ENCODE data around the gene HVCN1.

HVCN1 gene

DNA sequence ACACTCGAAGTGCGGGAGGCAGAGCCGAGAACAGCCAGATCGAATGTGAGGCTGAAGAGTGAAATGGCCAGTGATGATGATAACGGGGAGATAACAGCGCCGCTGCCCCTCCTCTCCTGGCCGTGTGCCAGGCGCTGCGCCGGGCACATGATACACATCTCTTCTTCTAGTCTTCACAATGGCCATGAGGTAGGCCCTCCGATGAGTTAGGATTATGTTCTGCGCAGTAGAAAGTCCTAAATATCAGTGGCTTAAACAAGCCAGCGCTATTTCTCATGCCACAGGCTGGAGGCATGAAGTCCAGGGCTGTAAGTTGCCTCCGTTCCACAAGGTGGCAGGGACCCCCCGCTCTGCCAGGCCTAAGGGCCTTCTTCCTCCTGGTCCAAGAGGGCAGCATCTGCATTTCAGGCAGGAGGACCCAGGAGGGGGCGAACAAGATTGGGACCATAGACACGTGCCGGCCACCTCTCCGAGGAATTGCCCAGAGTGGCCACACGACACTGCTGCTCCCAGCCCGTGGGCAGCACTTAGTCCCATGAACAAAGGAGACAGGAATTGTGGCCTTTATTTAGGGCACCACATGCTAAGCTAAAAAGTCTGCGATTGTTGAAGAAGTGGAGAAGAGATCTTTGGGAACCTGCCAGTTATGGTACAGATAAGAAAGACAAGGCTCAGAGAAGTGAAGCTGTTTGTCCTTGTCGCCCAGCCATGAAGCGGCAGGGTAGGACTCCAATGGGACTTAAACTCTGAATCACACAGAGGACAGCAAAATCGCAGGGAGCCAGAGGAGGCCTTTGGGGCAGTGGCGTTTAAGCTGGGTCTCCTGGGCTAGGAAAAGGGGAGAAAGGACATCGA lies 10.9 kb upstream of the HVCN1 start:
- TF ChIP-seq, protein P1, sequence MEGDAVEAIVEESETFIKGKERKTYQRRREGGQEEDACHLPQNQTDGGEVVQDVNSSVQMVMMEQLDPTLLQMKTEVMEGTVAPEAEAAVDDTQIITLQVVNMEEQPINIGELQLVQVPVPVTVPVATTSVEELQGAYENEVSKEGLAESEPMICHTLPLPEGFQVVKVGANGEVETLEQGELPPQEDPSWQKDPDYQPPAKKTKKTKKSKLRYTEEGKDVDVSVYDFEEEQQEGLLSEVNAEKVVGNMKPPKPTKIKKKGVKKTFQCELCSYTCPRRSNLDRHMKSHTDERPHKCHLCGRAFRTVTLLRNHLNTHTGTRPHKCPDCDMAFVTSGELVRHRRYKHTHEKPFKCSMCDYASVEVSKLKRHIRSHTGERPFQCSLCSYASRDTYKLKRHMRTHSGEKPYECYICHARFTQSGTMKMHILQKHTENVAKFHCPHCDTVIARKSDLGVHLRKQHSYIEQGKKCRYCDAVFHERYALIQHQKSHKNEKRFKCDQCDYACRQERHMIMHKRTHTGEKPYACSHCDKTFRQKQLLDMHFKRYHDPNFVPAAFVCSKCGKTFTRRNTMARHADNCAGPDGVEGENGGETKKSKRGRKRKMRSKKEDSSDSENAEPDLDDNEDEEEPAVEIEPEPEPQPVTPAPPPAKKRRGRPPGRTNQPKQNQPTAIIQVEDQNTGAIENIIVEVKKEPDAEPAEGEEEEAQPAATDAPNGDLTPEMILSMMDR (IDR thresholded peaks at IDR 0.05): peak; percentile 15; the same call in 1 of the 2 replicates
- TF ChIP-seq ZFX (IDR thresholded peaks at IDR 0.05; ENCODE audit: borderline replicate concordance): no peak
- H3K27ac ChIP-seq: no peak overlapping the region

DNA sequence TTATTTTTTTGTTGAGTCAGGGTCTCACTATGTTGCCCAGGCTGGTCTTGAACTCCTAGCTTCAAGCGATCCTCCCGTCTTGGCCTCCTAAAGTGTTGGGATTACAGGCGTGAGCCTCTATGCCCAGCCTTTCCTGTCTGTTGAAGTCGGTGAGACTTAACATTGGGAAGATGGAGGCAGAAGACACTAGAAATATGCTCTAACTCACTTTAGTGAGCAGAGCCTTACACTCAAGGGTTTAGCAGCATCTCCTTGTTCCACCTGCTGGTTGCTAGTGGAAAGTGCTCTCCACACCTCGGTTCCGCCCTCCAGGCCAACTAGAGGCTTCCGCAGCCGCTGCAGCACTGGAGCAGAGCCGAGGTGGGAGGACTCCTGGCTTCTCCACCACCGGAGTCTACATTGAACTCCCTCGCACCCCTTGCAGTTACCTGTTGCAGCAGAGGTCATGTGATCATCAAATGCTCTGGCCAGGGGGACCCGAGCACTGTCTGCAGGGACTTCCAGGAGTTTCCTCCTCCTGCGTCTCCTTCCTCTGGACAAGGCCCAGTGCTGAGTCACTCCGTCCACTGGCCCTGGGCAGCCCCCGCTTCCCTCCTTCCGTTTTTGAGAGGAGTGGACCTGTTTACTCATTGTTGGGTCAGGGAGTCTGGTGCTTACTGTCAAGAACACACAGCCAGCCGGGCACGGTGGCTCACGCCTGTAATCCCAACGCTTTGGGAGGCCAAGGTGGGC lies 9.4 kb upstream of the HVCN1 start:
- H3K27ac ChIP-seq: no peak overlapping the region
- TF ChIP-seq, protein P1 (IDR thresholded peaks at IDR 0.05): peak; percentile 87
- TF ChIP-seq ZFX (IDR thresholded peaks at IDR 0.05; ENCODE audit: borderline replicate concordance): no peak

DNA sequence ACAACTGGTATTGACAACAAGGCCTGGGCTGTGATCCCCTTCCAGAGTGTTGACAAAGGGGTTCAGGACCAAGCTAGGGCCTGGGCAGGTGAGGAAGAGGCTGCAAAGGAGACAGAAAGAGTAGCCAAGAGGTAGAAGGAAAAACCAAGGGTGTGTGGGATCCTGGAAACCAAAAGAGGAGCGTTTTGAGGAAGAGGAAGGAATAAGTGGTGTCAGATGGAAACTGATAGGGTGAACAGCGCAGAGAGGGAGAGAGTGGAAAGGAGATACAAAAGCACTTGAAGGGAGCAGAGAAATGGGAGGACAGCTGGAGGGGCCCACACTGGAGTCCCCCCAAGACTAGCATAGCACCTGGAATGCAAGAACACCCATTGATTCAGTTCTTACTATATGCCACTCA lies 8.3 kb upstream of the HVCN1 start:
- no peak for TF ChIP-seq ZFX (IDR thresholded peaks at IDR 0.05; ENCODE audit: borderline replicate concordance)
- TF ChIP-seq, protein P1 (IDR thresholded peaks at IDR 0.05): no peak
- no peak overlapping the region for H3K27ac ChIP-seq

DNA sequence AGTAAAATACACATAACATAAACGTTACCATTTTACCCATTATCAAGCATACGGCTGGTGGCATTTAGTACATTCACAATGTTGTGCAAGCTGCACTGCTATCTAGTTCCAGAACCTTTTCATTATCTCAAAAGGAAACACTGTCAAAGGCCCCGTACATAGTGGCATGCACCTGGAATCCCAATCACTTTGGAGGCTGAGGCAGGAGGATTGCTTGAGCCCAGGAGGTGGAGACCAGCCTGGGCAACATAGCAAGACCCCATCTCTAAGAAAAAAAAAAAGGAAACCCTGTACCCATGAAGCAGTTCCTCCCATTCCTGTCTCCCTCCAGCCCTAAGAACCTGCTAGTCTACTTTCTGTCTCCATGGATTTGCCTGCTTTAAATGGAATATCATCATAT lies 7.4 kb upstream of the HVCN1 start:
- TF ChIP-seq, protein P1 (IDR thresholded peaks at IDR 0.05): no peak
- TF ChIP-seq ZFX (IDR thresholded peaks at IDR 0.05; ENCODE audit: borderline replicate concordance): no peak
- H3K27ac ChIP-seq: no peak overlapping the region

DNA sequence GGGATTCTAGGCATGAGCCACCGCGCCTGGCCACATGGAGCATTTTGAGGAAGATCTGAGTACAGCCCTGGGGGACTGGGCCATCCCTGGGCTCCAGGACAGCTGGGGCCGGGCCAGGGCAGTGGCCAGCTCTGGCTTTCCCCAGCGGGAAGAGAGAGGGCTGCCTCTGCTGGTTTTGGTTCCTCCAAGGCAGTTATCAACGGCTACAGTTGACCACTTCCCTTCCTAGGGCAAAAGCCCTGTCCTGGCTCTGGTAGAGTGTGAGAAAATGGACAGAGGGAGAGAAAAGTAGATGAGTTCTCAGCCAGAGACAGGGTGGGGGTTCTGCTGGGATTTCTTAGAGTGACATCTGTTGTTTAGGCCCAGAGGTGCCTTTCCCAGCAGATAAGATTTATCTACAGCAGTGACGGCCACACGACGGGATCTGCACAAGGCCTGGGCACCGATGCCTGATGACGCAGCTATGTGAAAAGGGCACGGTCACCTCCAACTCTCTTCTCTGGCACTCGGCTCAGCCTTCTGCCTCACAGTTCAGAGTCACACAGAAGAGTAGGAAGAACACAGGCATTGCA lies 5.5 kb upstream of the HVCN1 start:
- TF ChIP-seq, protein P1 (IDR thresholded peaks at IDR 0.05): no peak
- TF ChIP-seq ZFX (IDR thresholded peaks at IDR 0.05; ENCODE audit: borderline replicate concordance): no peak
- no peak overlapping the region for H3K27ac ChIP-seq

DNA sequence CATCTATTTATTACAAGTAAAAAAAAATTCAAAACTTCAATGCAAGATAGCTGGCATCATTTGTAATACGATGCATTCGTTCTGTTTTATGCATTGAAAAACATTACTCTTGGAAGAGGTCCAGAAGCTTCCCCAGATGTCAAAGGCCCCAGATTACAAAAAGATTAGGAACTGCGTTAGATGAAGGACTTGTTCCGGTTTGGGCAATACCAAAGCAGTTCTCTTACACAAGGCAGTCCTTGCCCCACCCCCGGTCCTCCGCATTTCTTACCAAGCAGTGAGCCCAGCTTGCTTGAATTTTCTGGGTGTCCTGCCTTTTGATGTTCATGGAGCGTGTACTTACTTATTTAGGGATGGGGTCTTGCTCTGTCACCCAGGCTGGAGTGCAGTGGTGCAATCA lies 4.8 kb upstream of the HVCN1 start:
- no peak for TF ChIP-seq ZFX (IDR thresholded peaks at IDR 0.05; ENCODE audit: borderline replicate concordance)
- TF ChIP-seq, protein P1 (IDR thresholded peaks at IDR 0.05): no peak
- H3K27ac ChIP-seq: no peak overlapping the region

DNA sequence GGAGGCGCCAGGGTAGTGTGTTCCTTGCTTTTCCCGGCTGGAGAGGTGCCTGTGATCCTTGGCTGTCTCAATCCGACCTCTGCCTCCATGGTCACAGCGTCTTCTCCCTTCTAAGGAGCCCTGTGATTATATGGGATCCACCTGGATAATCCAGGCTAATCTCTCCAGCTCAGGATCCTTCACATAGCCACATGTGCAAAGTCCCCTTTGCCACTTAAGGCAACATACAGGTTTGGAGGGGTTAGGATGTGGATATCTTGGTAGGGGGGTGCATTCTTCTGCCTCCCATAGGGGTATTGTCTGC lies 1.2 kb upstream of the HVCN1 start:
- TF ChIP-seq ZFX (IDR thresholded peaks at IDR 0.05; ENCODE audit: borderline replicate concordance): no peak
- TF ChIP-seq, protein P1 (IDR thresholded peaks at IDR 0.05): no peak
- H3K27ac ChIP-seq: no peak overlapping the region

Measured in 22Rv1 (cell line).